Heart right ventricle (tissue), 16 donors: ENCODE measurements around the gene UBA6. TPM values are rescaled to one million over a fixed set of nuclear protein-coding genes. Genes with fewer than 3 reads are reported as not detected.
"Not testable (repeated sequence)": the region's sequence is repeated elsewhere in the genome, so short reads cannot be mapped to it uniquely, and the experiment has no call there.

Source experiments
- ATAC-seq, 8 donors: fragments of 200-7000 bp; cut with Tn5 transposase; one replicate each; pipeline ENCODE4 v1.9.1; 2020; ENCODE audit warnings: mild to moderate bottlenecking in 8 of 8, moderate library complexity in 8 of 8, moderate number of reproducible peaks in 1 of 8
- DNase-seq, 2 donors: peaks; one replicate each; pipeline ENCODE4 v3.0.0-alpha.2; 2020
- H3K27ac ChIP-seq, 10 donors: fragments of 200-600 bp; sonication (generic) in 2 of 10; one replicate each; pipeline versions ENCODE4 v1.5.0 to v1.8.0; 2020 to 2022; ENCODE audit warnings: mild to moderate bottlenecking in 3 of 10
- H3K27me3 ChIP-seq, 7 donors: fragments of 200-600 bp; one replicate each; pipeline ENCODE4 v1.8.0; 2021 to 2022; ENCODE audit warnings: mild to moderate bottlenecking in 2 of 7
- H3K36me3 ChIP-seq, 9 donors: fragments of 200-600 bp; sonication (generic) in 1 of 9; one replicate each; pipeline versions ENCODE4 v1.5.0 to v1.8.0; 2020 to 2022; ENCODE audit warnings: mild to moderate bottlenecking in 2 of 9
- H3K4me1 ChIP-seq, 9 donors: fragments of 200-600 bp; sonication (generic) in 1 of 9; one replicate each; pipeline versions ENCODE4 v1.5.0 to v1.8.0; 2020 to 2022; ENCODE audit warnings: mild to moderate bottlenecking in 4 of 9
- H3K4me3 ChIP-seq, 10 donors: fragments of 200-600 bp; sonication (generic) in 2 of 10; one replicate each; pipeline versions ENCODE4 v1.5.0 to v1.8.0; 2020 to 2022; ENCODE audit warnings: mild to moderate bottlenecking in 7 of 10, moderate library complexity in 2 of 10
- H3K9me3 ChIP-seq, 11 donors: fragments of 200-600 bp in 10 of 11; sonication (generic) in 2 of 11; one replicate each; pipeline versions ENCODE4 v1.5.0 to v1.8.0; 2013 to 2022; ENCODE audit warnings: mild to moderate bottlenecking in 2 of 11, control low read depth in 1 of 11, moderate library complexity in 1 of 11
- CTCF ChIP-seq, 9 donors: fragments of 200-600 bp; sonication (generic) in 2 of 9; IDR thresholded peaks; one replicate each; pipeline versions ENCODE4 v1.5.0 to v1.8.0; 2021 to 2022; ENCODE audit warnings: antibody characterized with exemption in 9 of 9, mild to moderate bottlenecking in 5 of 9, moderate library complexity in 1 of 9
- WGBS, 2 donors: extraction: QIAGEN DNeasy Blood & Tissue Kit; methylation state at CpG; one replicate each; pipeline ENCODE4 v1.1.7; 2013; ENCODE audit warnings: inconsistent platforms in 1 of 2; 5-methylcytosine and 5-hydroxymethylcytosine counted together
- intact Hi-C, 10 donors: fragments of 100-400 bp; cut with DNase I; formaldehyde crosslinking; loops; one replicate each; pipeline versions ENCODE4 v1.11.1 to v1.14.2; 2022
- polyA plus RNA-seq, 2 donors: library from polyadenylated mRNA; stranded (reverse); fragments of 200-250 nt; gene quantifications; one replicate each; pipeline ENCODE4 v1.2.3, GENCODE V29; 2013
- total RNA-seq, 10 donors: library from RNA; stranded (reverse); fragmentation: NEBNext Ultra II Directional in 3 of 10; extraction: Animal tissue kit (Norgen Biotek cat#: 25700) in 3 of 10; gene quantifications; one replicate each; pipeline versions ENCODE4 v1.2.1 to v1.2.4, GENCODE V29; 2021 to 2023
- donor health status: Arrhythmogenic right ventricular cardiomyopathy.
- donor health status: ischemic (EF 13 %, LVEDD 7.1; RV severe dilation, severe dysfunction).
- donor health status: healthy with polysubstance abuse.
- donor health status: DM: no; HTN: yes; CAD: no.
- donor health status: DM: no; HTN: no; CAD: no.
- donor health status: ischemic (EF 25% LVEDD 6.9; RV normal size, moderate dysfunction).
- donor health status: ischemic (EF 25% LVEDD 5.7; RV mildly dilated, moderate dysfunction).
- donor health status: healthy.
- donor health status: DM: yes; HTN: yes; CAD: no.
- donor health status: Ischemic cardiomyopathy.
- donor health status: ischemic (EF 35%, LVEDD 5.7; RV mildly dilated, moderate dysfunction).
- donor health status: nonischemic (EF 11% LVEDD 7.7; RV severe dilation, severe dysfunction).
- donor health status: DM: yes; HTN: yes; CAD: no.
- donor health status: PGD.
- donor health status: ischemic (EF 29% LVEDD 5.4; RV normal size, mild dysfunction).
- donor health status: nonischemic (EF 23%, LVEDD 6.1; RV moderate dilation, normal function).

UBA6 gene
- total and polyA plus RNA-seq, 12 donors, result 2.6 to 35.7 (median 18.1) TPM

- DNase-seq (no peak), ATAC-seq (no peak)
- Histone ChIP-seq H3K27ac (no peak overlapping the region), H3K27me3 (no peaks in the 10 kb centered on the region), H3K4me1 (no peaks in the 10 kb centered on the region), H3K9me3 (peaks cover 0 to 12% (median 0%) of the 10 kb centered on the region in 11 donors), H3K4me3 (no peak overlapping the region), H3K36me3 (peaks cover 0 to 95% (median 4%) of the 10 kb centered on the region in 9 donors)
- intact Hi-C loops, result no loop called here
- TF ChIP-seq CTCF (IDR thresholded peaks at IDR 0.05), result no peak
These were observed 49.4 kb downstream of the UBA6 start for GRCh38 chr4:67651536-67651935.

- intact Hi-C loops, result loop anchor here in 2 of 10 donors (5.0 kb wide), 2 partner anchors 34 to 424 kb away; no protein-coding TSS in a partner anchor
- no peak overlapping the region for H3K27ac ChIP-seq
- TF ChIP-seq CTCF (IDR thresholded peaks at IDR 0.05), result no peak
- ATAC-seq (no peak), DNase-seq (no peak)
- peaks cover 0 to 96% (median 18%) of the 10 kb centered on the region in 9 donors for H3K36me3 ChIP-seq
- no peaks in the 10 kb centered on the region for H3K27me3 ChIP-seq
- no peaks in the 10 kb centered on the region for H3K4me1 ChIP-seq
- no peaks in the 10 kb centered on the region for H3K9me3 ChIP-seq
- WGBS, 2 donors, result 91 to 97% methylated on average over 5 of the region's 5 CpGs
- H3K4me3 ChIP-seq, result no peak overlapping the region
These were observed 62.8 kb downstream of the UBA6 start for GRCh38 chr4:67638136-67638535.

GRCh38 chr4:67636978-67637377, 64.0 kb downstream of the UBA6 start:
- H3K4me1 ChIP-seq, H3K4me3 ChIP-seq, H3K27ac ChIP-seq, DNase-seq, H3K27me3 ChIP-seq, H3K9me3 ChIP-seq, ATAC-seq: not testable (repeated sequence)
- intact Hi-C loops, result loop anchor here in 2 of 10 donors (5.0 kb wide), 2 partner anchors 35 to 425 kb away; no protein-coding TSS in a partner anchor
- peaks cover 0 to 96% (median 29%) of the 10 kb centered on the region in 9 donors for H3K36me3 ChIP-seq
- WGBS, 2 donors, result 95 to 98% methylated on average over 22 to 30 of the region's 30 CpGs

GRCh38 chr4:67635331-67635730, 65.6 kb downstream of the UBA6 start:
- no peak overlapping the region for H3K27ac ChIP-seq
- 94 to 100% methylated on average over 2 of the region's 2 CpGs for WGBS, 2 donors
- H3K27me3 ChIP-seq, result no peaks in the 10 kb centered on the region
- DNase-seq (no peak), ATAC-seq (no peak)
- peaks cover 0 to 96% (median 39%) of the 10 kb centered on the region in 9 donors for H3K36me3 ChIP-seq
- no peaks in the 10 kb centered on the region for H3K9me3 ChIP-seq
- no peak for TF ChIP-seq CTCF (IDR thresholded peaks at IDR 0.05)
- H3K4me1 ChIP-seq, result no peaks in the 10 kb centered on the region
- no peak overlapping the region for H3K4me3 ChIP-seq
- intact Hi-C loops, result loop anchor here in 2 of 10 donors (5.0 kb wide), 2 partner anchors 37 to 427 kb away; no protein-coding TSS in a partner anchor

DNA sequence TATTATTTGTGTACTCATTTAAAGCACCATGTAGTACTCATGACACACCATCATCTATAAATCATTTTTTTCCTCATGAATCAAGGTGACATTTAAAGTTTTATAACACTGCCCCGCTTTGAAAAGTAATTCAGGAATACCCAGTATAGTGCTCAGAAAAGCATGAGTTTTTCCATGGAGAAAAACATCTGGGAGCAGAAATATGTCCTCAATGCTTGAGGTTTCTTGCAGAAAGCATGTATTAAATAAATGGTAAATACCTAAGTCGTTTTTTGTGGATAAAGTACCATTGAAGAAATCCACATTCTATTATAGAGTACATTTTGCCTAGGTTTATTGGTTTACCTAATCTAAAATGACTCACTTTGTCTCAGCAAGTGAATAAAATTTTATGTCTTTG, 66.2 kb downstream of the UBA6 start:
- 93 to 96% methylated on average over 2 of the region's 2 CpGs for WGBS, 2 donors
- H3K4me1 ChIP-seq, result no peaks in the 10 kb centered on the region
- no peaks in the 10 kb centered on the region for H3K9me3 ChIP-seq
- peaks cover 0 to 96% (median 45%) of the 10 kb centered on the region in 9 donors for H3K36me3 ChIP-seq
- no peak overlapping the region for H3K27ac ChIP-seq
- H3K27me3 ChIP-seq, result no peaks in the 10 kb centered on the region
- no peak overlapping the region for H3K4me3 ChIP-seq
- intact Hi-C loops, result loop anchor here in 2 of 10 donors (5.0 kb wide), 2 partner anchors 38 to 428 kb away; no protein-coding TSS in a partner anchor
- TF ChIP-seq CTCF (IDR thresholded peaks at IDR 0.05), result no peak
- DNase-seq (no peak), ATAC-seq (no peak)
